ENCODE measurements around the gene SLC5A2. TPM values are rescaled to one million over a fixed set of nuclear protein-coding genes. Genes with fewer than 3 reads are reported as not detected.

SLC5A2 gene
- total RNA-seq, 2 experiments from 2014 or later, result not detected

GRCh38 chr16:31484491-31485171 is 1.7 kb downstream of the SLC5A2 start:
- Histone ChIP-seq H2AFZ (ENCODE audit: low read length) (no peak overlapping the region), H3K9me3 (ENCODE audit: low read length) (no peaks in the 10 kb centered on the region), H3K4me1 (ENCODE audit: insufficient read depth, low read length, poor library complexity, severe bottlenecking) (peaks cover 4% of the 10 kb centered on the region), H3K36me3 (ENCODE audit: insufficient read depth, low read length) (no peaks in the 10 kb centered on the region), H3K4me2 (ENCODE audit: low read length) (no peak overlapping the region), H4K20me1 (ENCODE audit: insufficient read depth, low read length) (no peaks in the 10 kb centered on the region), H3K9me2 (ENCODE audit: insufficient read depth, low read length) (no peaks in the 10 kb centered on the region), H3K79me2 (ENCODE audit: insufficient read depth, low read depth, low read length) (no peaks in the 10 kb centered on the region), H3K27ac (ENCODE audit: low read depth, low read length, poor library complexity, severe bottlenecking) (no peak overlapping the region), H3K4me3 (ENCODE audit: low read depth, low read length, poor library complexity, severe bottlenecking) (no peak overlapping the region)
- no peak for DNase-seq (ENCODE audit: low spot score)
- CTCF ChIA-PET (ENCODE audit: unreplicated experiment), result no interaction called here
- no TSS peak for BruUV-seq (replicated peaks)
- intact Hi-C loops (cut with micrococcal nuclease; ENCODE audit: unreplicated experiment), result no loop called here
- TF ChIP-seq CTCF (conservative IDR thresholded peaks at IDR 0.05; ENCODE audit: low read length), result no peak
- TF ChIP-seq EZH2phosphoT487 (IDR thresholded peaks at IDR 0.05; ENCODE audit: borderline replicate concordance, low read depth, low read length), result no peak
- POLR2A ChIA-PET, result no interaction called here

GRCh38 chr16:31485571-31485970 is 2.6 kb downstream of the SLC5A2 start:
- Histone ChIP-seq H3K4me3 (ENCODE audit: low read depth, low read length, poor library complexity, severe bottlenecking) (no peak overlapping the region), H4K20me1 (ENCODE audit: insufficient read depth, low read length) (no peaks in the 10 kb centered on the region), H3K9me3 (ENCODE audit: low read length) (no peaks in the 10 kb centered on the region), H3K4me2 (ENCODE audit: low read length) (no peak overlapping the region), H3K79me2 (ENCODE audit: insufficient read depth, low read depth, low read length) (no peaks in the 10 kb centered on the region), H3K9me2 (ENCODE audit: insufficient read depth, low read length) (no peaks in the 10 kb centered on the region), H2AFZ (ENCODE audit: low read length) (no peak overlapping the region), H3K27ac (ENCODE audit: low read depth, low read length, poor library complexity, severe bottlenecking) (no peak overlapping the region), H3K4me1 (ENCODE audit: insufficient read depth, low read length, poor library complexity, severe bottlenecking) (peaks cover 4% of the 10 kb centered on the region), H3K36me3 (ENCODE audit: insufficient read depth, low read length) (no peaks in the 10 kb centered on the region)
- POLR2A ChIA-PET, result no interaction called here
- no TSS peak for BruUV-seq (replicated peaks)
- CTCF ChIA-PET (ENCODE audit: unreplicated experiment), result no interaction called here
- no peak for DNase-seq (ENCODE audit: low spot score)
- intact Hi-C loops (cut with micrococcal nuclease; ENCODE audit: unreplicated experiment), result no loop called here
- TF ChIP-seq EZH2phosphoT487 (IDR thresholded peaks at IDR 0.05; ENCODE audit: borderline replicate concordance, low read depth, low read length) (no peak), CTCF (conservative IDR thresholded peaks at IDR 0.05; ENCODE audit: low read length) (no peak)

GRCh38 chr16:31486045-31486444 is 3.1 kb downstream of the SLC5A2 start:
- H3K79me2 ChIP-seq (ENCODE audit: insufficient read depth, low read depth, low read length), result no peaks in the 10 kb centered on the region
- H3K36me3 ChIP-seq (ENCODE audit: insufficient read depth, low read length), result no peaks in the 10 kb centered on the region
- H3K4me1 ChIP-seq (ENCODE audit: insufficient read depth, low read length, poor library complexity, severe bottlenecking), result peaks cover 4% of the 10 kb centered on the region
- DNase-seq (ENCODE audit: low spot score), result no peak
- no peak for TF ChIP-seq CTCF (conservative IDR thresholded peaks at IDR 0.05; ENCODE audit: low read length)
- no peak overlapping the region for H3K27ac ChIP-seq (ENCODE audit: low read depth, low read length, poor library complexity, severe bottlenecking)
- H3K4me2 ChIP-seq (ENCODE audit: low read length), result no peak overlapping the region
- H3K4me3 ChIP-seq (ENCODE audit: low read depth, low read length, poor library complexity, severe bottlenecking), result no peak overlapping the region
- no peaks in the 10 kb centered on the region for H3K9me2 ChIP-seq (ENCODE audit: insufficient read depth, low read length)
- BruUV-seq (replicated peaks), result no TSS peak
- no peaks in the 10 kb centered on the region for H4K20me1 ChIP-seq (ENCODE audit: insufficient read depth, low read length)
- H3K9me3 ChIP-seq (ENCODE audit: low read length), result no peaks in the 10 kb centered on the region
- H2AFZ ChIP-seq (ENCODE audit: low read length), result no peak overlapping the region
- POLR2A ChIA-PET, result no interaction called here
- intact Hi-C loops (cut with micrococcal nuclease; ENCODE audit: unreplicated experiment), result no loop called here
- CTCF ChIA-PET (ENCODE audit: unreplicated experiment), result no interaction called here

Measured in OCI-LY7 (cell line).